ENCODE data around the gene SMCHD1. TPM values are rescaled to one million over a fixed set of nuclear protein-coding genes. Genes with fewer than 3 reads are reported as not detected.

SMCHD1 gene
- total RNA-seq, 2 donors from 2014 or later = 56.0 to 65.1 TPM

- no peak overlapping the region for H3K4me3 ChIP-seq
- H3K9me3 ChIP-seq = no peaks in the 10 kb centered on the region
- no peak overlapping the region for H3K27ac ChIP-seq
- intact Hi-C loops (cut with DNase I) = no loop called here
- H3K36me3 ChIP-seq = no peaks in the 10 kb centered on the region
- TF ChIP-seq CTCF (IDR thresholded peaks at IDR 0.05) = no peak
- TF ChIP-seq POLR2A (IDR thresholded peaks at IDR 0.05) = no peak
- no peak for TF ChIP-seq POLR2AphosphoS5 (IDR thresholded peaks at IDR 0.05)
- no peak for DNase-seq (ENCODE audit: low spot score)
- H3K4me1 ChIP-seq (replicated peaks) = no peaks in the 10 kb centered on the region
- WGBS = 79% methylated on average over 1 of the region's 1 CpG
- H3K27me3 ChIP-seq (replicated peaks; ENCODE audit: insufficient read depth) = no peaks in the 10 kb centered on the region
Observed at GRCh38 chr18:2651981-2652380, 3.5 kb upstream of the SMCHD1 start.

GRCh38 chr18:2653467-2653866, 2.1 kb upstream of the SMCHD1 start:
- intact Hi-C loops (cut with DNase I) = no loop called here
- H3K4me3 ChIP-seq = no peak overlapping the region
- WGBS = 79% methylated on average over 4 of the region's 4 CpGs
- no peaks in the 10 kb centered on the region for H3K9me3 ChIP-seq
- H3K4me1 ChIP-seq (replicated peaks) = no peaks in the 10 kb centered on the region
- no peaks in the 10 kb centered on the region for H3K36me3 ChIP-seq
- H3K27me3 ChIP-seq (replicated peaks; ENCODE audit: insufficient read depth) = no peaks in the 10 kb centered on the region
- no peak overlapping the region for H3K27ac ChIP-seq
- TF ChIP-seq POLR2AphosphoS5 (IDR thresholded peaks at IDR 0.05) (no peak), CTCF (IDR thresholded peaks at IDR 0.05) (no peak), POLR2A (IDR thresholded peaks at IDR 0.05) (no peak)
- DNase-seq (ENCODE audit: low spot score) = no peak

- Histone ChIP-seq H3K27me3 (replicated peaks; ENCODE audit: insufficient read depth) (no peaks in the 10 kb centered on the region), H3K36me3 (no peaks in the 10 kb centered on the region), H3K4me3 (peak overlapping the region; percentile 87 to 98), H3K27ac (peak overlapping the region; percentile 96 to 98), H3K4me1 (replicated peaks) (no peaks in the 10 kb centered on the region), H3K9me3 (no peaks in the 10 kb centered on the region)
- TF ChIP-seq POLR2AphosphoS5 (IDR thresholded peaks at IDR 0.05) (no peak), POLR2A (IDR thresholded peaks at IDR 0.05) (no peak), CTCF (IDR thresholded peaks at IDR 0.05) (no peak)
- intact Hi-C loops (cut with DNase I) = no loop called here
- WGBS = 28% methylated on average over 13 of the region's 13 CpGs
- no peak for DNase-seq (ENCODE audit: low spot score)
Observed at GRCh38 chr18:2654169-2654927, 1.2 kb upstream of the SMCHD1 start.

DNA sequence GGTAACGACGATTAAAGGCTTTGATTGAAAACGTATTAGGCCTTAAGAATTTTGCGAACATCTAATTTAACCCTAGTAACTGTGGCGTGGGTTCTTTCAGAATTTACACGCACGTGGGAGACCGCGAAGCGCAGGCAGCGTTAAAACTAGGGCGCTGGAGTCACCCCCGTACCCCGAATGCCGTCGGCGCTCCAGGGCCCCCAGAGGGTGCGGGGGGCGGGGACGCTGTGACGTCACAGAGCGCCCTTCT, 673 bp upstream of the SMCHD1 start:
- H3K36me3 ChIP-seq = no peaks in the 10 kb centered on the region
- peak overlapping the region; percentile 96 to 98 for H3K27ac ChIP-seq
- peak overlapping the region; percentile 87 to 98 for H3K4me3 ChIP-seq
- no peak for TF ChIP-seq CTCF (IDR thresholded peaks at IDR 0.05)
- TF ChIP-seq POLR2A (IDR thresholded peaks at IDR 0.05) = no peak
- DNase-seq (ENCODE audit: low spot score) = no peak
- under 1% methylated on average over 22 of the region's 22 CpGs for WGBS
- H3K4me1 ChIP-seq (replicated peaks) = no peaks in the 10 kb centered on the region
- intact Hi-C loops (cut with DNase I) = loop anchor here (1.0 kb wide), 1 partner anchor 84 kb away; the partner anchor contains the start of genes METTL4 and NDC80
- no peaks in the 10 kb centered on the region for H3K9me3 ChIP-seq
- no peaks in the 10 kb centered on the region for H3K27me3 ChIP-seq (replicated peaks; ENCODE audit: insufficient read depth)

DNA sequence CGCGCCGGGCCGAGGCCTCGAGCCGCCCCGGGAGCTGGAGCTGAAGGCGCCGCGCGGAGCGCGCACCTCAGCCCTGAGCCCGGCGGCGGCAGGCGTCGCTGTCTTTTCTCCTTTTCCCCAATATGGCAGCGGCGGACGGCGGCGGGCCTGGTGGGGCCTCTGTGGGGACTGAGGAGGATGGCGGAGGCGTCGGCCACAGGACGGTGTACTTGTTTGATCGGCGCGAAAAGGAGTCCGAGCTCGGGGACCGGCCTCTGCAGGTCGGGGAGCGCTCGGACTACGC, 369 bp downstream of the SMCHD1 start:
- TF ChIP-seq POLR2A (IDR thresholded peaks at IDR 0.05) = no peak
- TF ChIP-seq CTCF (IDR thresholded peaks at IDR 0.05) = no peak
- no peak for TF ChIP-seq POLR2AphosphoS5 (IDR thresholded peaks at IDR 0.05)
- under 1% methylated on average over 24 of the region's 37 CpGs for WGBS
- H3K27me3 ChIP-seq (replicated peaks; ENCODE audit: insufficient read depth) = no peaks in the 10 kb centered on the region
- peak overlapping the region; percentile 96 to 98 for H3K27ac ChIP-seq
- no peaks in the 10 kb centered on the region for H3K9me3 ChIP-seq
- intact Hi-C loops (cut with DNase I) = loop anchor here (1.0 kb wide), 1 partner anchor 85 kb away; the partner anchor contains the start of genes METTL4 and NDC80
- no peaks in the 10 kb centered on the region for H3K4me1 ChIP-seq (replicated peaks)
- no peaks in the 10 kb centered on the region for H3K36me3 ChIP-seq
- no peak for DNase-seq (ENCODE audit: low spot score)
- peak overlapping the region; percentile 87 to 98 for H3K4me3 ChIP-seq

All from prostate gland (tissue), 2 donors.